HG02588 (cell line): ENCODE data around the gene ABAT.

Source experiments
- ATAC-seq: cut with Tn5 transposase; IDR thresholded peaks from one replicate; pipeline ENCODE4 v1.9.1; 2021; ENCODE audit warnings: mild to moderate bottlenecking, moderate library complexity; ENCODE audit not compliant: unreplicated experiment

Gene ABAT

GRCh38 chr16:8674413-8675022, at the start of gene ABAT:
Gene ABAT (plus strand): TSS chr16:8674617. CDS start chr16:8735740, 61,123 bp downstream.
- ATAC-seq, result peak; percentile 99

- ATAC-seq, result no peak
These were observed 48.8 kb upstream of the ABAT start for GRCh38 chr16:8625491-8626087.

GRCh38 chr16:8626946-8627345, 47.5 kb upstream of the ABAT start:
- no peak for ATAC-seq

GRCh38 chr16:8627456-8627855, 47.0 kb upstream of the ABAT start:
- ATAC-seq, result no peak

- ATAC-seq, result no peak
These were observed 45.3 kb upstream of the ABAT start for GRCh38 chr16:8628981-8629725.

GRCh38 chr16:8630255-8630953, 44.0 kb upstream of the ABAT start:
- no peak for ATAC-seq

- no peak for ATAC-seq
These were observed 43.0 kb upstream of the ABAT start for GRCh38 chr16:8631373-8631772.

- ATAC-seq, result no peak
These were observed 42.5 kb upstream of the ABAT start for GRCh38 chr16:8631818-8632465.

- no peak for ATAC-seq
These were observed 41.7 kb upstream of the ABAT start for GRCh38 chr16:8632675-8633182.

- no peak for ATAC-seq
These were observed 39.3 kb upstream of the ABAT start for GRCh38 chr16:8634991-8635736.

GRCh38 chr16:8639694-8640093, 34.7 kb upstream of the ABAT start:
- no peak for ATAC-seq

GRCh38 chr16:8641671-8642070, 32.7 kb upstream of the ABAT start:
- no peak for ATAC-seq

- ATAC-seq, result no peak
These were observed 32.3 kb upstream of the ABAT start for GRCh38 chr16:8642146-8642545.

- ATAC-seq, result no peak
These were observed 29.9 kb upstream of the ABAT start for GRCh38 chr16:8644211-8645140.

- no peak for ATAC-seq
These were observed 29.3 kb upstream of the ABAT start for GRCh38 chr16:8645141-8645521.

- ATAC-seq, result no peak
These were observed 28.6 kb upstream of the ABAT start for GRCh38 chr16:8645831-8646230.

GRCh38 chr16:8646326-8647053, 27.9 kb upstream of the ABAT start:
- no peak for ATAC-seq

- no peak for ATAC-seq
These were observed 26.6 kb upstream of the ABAT start for GRCh38 chr16:8647721-8648318.
